ENCODE data around the gene DUSP3.

GRCh38 chr17:43733956-43734355, 44.8 kb downstream of the DUSP3 start:
- no peak for TF ChIP-seq CTCF (IDR thresholded peaks at IDR 0.05; ENCODE audit: insufficient read depth, low read length)
- no peak for TF ChIP-seq POLR2AphosphoS5 (IDR thresholded peaks at IDR 0.05; ENCODE audit: low read depth)
- no peak for TF ChIP-seq REST (IDR thresholded peaks at IDR 0.05; ENCODE audit: insufficient replicate concordance, low read depth)
- TF ChIP-seq GABPA (IDR thresholded peaks at IDR 0.05; ENCODE audit: low read depth): no peak
- no peak for TF ChIP-seq SPI1 (IDR thresholded peaks at IDR 0.05; ENCODE audit: borderline replicate concordance, low read depth)

Measured in HL-60 (cell line).